Measurements from ENCODE around the gene PPP4R3A.
A peak's percentile ranks its signal among the peaks of the same experiment; 100 is the strongest.
"Not testable (repeated sequence)": the region's sequence is repeated elsewhere in the genome, so short reads cannot be mapped to it uniquely, and the experiment has no call there.

Gene PPP4R3A

DNA sequence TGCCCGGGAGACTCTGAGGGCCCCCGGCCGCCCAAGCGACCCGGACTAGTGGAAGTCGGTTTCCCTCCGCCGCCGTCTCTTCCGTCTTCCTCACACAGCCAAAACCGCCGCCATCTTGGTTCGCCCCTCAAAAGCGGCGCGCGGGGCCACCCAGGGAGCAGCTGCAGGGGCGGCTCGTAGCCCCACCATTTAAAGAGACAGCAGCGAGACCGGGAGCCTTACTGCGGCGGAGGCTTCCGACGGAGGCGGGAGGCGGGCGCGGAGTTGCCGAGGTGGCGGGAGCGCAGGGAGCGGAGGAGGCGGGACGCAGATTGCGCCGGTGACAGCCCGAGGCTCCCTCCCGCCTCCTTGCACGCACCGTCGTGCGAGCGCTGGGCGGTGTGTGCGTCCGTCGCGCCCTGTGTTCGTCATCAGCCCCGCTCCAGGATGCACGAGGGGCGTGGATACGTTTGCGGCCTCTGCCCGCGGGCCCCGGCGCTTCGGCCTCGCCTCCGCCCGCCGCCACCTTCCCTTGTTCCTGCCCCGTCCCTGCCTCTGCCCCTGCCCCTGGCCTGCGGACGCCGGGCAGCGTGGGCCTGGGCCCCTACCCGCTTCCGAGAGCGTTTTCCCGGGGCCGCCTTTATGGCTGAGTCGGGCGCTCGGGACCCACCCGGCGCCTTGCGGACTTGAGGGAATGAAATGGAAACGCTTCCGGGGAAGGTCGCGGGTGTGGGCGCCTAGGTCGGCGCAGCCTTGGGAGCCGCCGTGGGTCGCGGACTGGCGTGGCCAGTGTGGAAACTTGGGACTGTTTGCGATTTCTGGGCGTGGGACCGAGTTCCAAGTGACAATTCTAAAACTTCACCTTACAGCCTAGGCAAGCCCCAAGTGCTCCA, at the start of gene PPP4R3A:
PPP4R3A (minus strand) TSS at position 140 of the 872 bp plus-strand sequence. CDS start 663 bp downstream, outside the sequence.
- Histone ChIP-seq H3K27ac (ENCODE audit: low read depth in 2 of 2, low read length in 2 of 2) (peak within 1 kb of the TSS; percentile 99), H3K27me3 (ENCODE audit: control insufficient read depth in 2 of 2, insufficient read depth in 2 of 2, low read length in 2 of 2) (no peaks in the 10 kb centered on the region), H3K9ac (ENCODE audit: low read depth in 1 of 2, low read length in 2 of 2) (peak within 1 kb of the TSS; percentile 94 to 98), H3K36me3 (ENCODE audit: control insufficient read depth in 2 of 2, insufficient read depth in 2 of 2, low read length in 2 of 2) (peaks cover 3 to 6% of the 10 kb centered on the region in 2 donors), H3K4me1 (ENCODE audit: control insufficient read depth in 2 of 2, insufficient read depth in 2 of 2, low read length in 2 of 2) (peaks cover 4% of the 10 kb centered on the region in 2 donors), H3K9me3 (ENCODE audit: control insufficient read depth in 2 of 2, low read length in 2 of 2) (no peaks in the 10 kb centered on the region), H3K4me3 (ENCODE audit: low read length in 2 of 2) (peak within 1 kb of the TSS; percentile 75 to 87)

GRCh38 chr14:91555531-91555930, 45.4 kb upstream of the PPP4R3A start:
- no peak overlapping the region for H3K9ac ChIP-seq (ENCODE audit: low read depth in 1 of 2, low read length in 2 of 2)
- no peak overlapping the region for H3K27ac ChIP-seq (ENCODE audit: low read depth in 2 of 2, low read length in 2 of 2)

DNA sequence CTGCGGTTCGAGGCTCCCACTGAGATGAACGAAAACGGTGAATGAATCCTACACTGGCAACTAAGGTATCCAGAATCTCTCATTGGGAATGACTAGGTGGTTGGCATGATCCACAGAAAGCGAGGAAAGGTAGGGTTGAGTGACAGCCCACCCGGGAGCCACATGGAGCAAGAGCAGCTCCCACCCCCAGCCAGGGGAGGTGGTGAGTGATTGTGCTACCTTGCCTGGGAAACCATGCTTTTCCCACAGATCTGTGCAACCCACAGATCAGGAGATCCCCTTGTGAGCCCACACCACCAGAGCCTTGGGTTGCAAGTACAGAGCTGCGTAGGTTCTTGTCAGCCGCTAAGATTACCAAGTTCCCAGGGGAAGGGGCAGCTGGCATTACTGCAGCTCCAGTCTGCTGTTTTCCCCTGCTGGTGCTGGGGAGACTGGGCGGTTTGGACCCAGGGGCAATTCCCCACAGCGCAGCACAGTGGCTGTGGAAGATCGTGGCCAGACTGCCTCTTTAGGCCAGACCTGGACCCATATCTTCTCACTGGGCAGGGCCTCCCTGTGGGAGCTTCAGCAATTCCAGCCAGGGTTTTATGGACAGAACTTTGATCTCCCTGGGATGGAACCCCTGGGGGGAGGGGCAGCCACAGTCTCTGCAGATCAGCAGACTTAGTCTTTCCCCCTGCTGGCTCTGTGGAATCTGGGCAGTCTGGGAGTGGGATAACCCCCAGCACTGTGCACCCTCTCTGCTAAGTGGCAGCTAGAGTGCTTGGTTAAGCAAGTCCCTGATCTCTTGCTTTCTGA, 44.6 kb upstream of the PPP4R3A start:
- peak overlapping the region; percentile 17 to 20 for H3K4me3 ChIP-seq (ENCODE audit: low read length in 2 of 2)

More at GRCh38 chr14:91555531-91555930, 45.4 kb upstream of the PPP4R3A start:
- Histone ChIP-seq H3K9me3 (ENCODE audit: control insufficient read depth in 2 of 2, low read length in 2 of 2) (no peaks in the 10 kb centered on the region), H3K4me3 (ENCODE audit: low read length in 2 of 2) (peak overlapping the region in 1 of 2 donors; percentile 17), H3K27me3 (ENCODE audit: control insufficient read depth in 2 of 2, insufficient read depth in 2 of 2, low read length in 2 of 2) (no peaks in the 10 kb centered on the region), H3K36me3 (ENCODE audit: control insufficient read depth in 2 of 2, insufficient read depth in 2 of 2, low read length in 2 of 2) (no peaks in the 10 kb centered on the region), H3K4me1 (ENCODE audit: control insufficient read depth in 2 of 2, insufficient read depth in 2 of 2, low read length in 2 of 2) (peaks cover 9 to 13% of the 10 kb centered on the region in 2 donors)

GRCh38 chr14:91548108-91548507, 38.0 kb upstream of the PPP4R3A start:
- Histone ChIP-seq H3K4me1 (ENCODE audit: control insufficient read depth in 2 of 2, insufficient read depth in 2 of 2, low read length in 2 of 2) (no peaks in the 10 kb centered on the region), H3K9me3 (ENCODE audit: control insufficient read depth in 2 of 2, low read length in 2 of 2) (no peaks in the 10 kb centered on the region), H3K4me3 (ENCODE audit: low read length in 2 of 2) (no peak overlapping the region), H3K27me3 (ENCODE audit: control insufficient read depth in 2 of 2, insufficient read depth in 2 of 2, low read length in 2 of 2) (no peaks in the 10 kb centered on the region), H3K9ac (ENCODE audit: low read depth in 1 of 2, low read length in 2 of 2) (no peak overlapping the region), H3K27ac (ENCODE audit: low read depth in 2 of 2, low read length in 2 of 2) (no peak overlapping the region), H3K36me3 (ENCODE audit: control insufficient read depth in 2 of 2, insufficient read depth in 2 of 2, low read length in 2 of 2) (no peaks in the 10 kb centered on the region)

More for the DNA sequence above, 44.6 kb upstream of the PPP4R3A start:
- Histone ChIP-seq H3K27ac (ENCODE audit: low read depth in 2 of 2, low read length in 2 of 2) (no peak overlapping the region), H3K4me1 (ENCODE audit: control insufficient read depth in 2 of 2, insufficient read depth in 2 of 2, low read length in 2 of 2) (peaks cover 9 to 13% of the 10 kb centered on the region in 2 donors), H3K36me3 (ENCODE audit: control insufficient read depth in 2 of 2, insufficient read depth in 2 of 2, low read length in 2 of 2) (no peaks in the 10 kb centered on the region), H3K9ac (ENCODE audit: low read depth in 1 of 2, low read length in 2 of 2) (no peak overlapping the region), H3K27me3 (ENCODE audit: control insufficient read depth in 2 of 2, insufficient read depth in 2 of 2, low read length in 2 of 2) (no peaks in the 10 kb centered on the region), H3K9me3 (ENCODE audit: control insufficient read depth in 2 of 2, low read length in 2 of 2) (no peaks in the 10 kb centered on the region)

DNA sequence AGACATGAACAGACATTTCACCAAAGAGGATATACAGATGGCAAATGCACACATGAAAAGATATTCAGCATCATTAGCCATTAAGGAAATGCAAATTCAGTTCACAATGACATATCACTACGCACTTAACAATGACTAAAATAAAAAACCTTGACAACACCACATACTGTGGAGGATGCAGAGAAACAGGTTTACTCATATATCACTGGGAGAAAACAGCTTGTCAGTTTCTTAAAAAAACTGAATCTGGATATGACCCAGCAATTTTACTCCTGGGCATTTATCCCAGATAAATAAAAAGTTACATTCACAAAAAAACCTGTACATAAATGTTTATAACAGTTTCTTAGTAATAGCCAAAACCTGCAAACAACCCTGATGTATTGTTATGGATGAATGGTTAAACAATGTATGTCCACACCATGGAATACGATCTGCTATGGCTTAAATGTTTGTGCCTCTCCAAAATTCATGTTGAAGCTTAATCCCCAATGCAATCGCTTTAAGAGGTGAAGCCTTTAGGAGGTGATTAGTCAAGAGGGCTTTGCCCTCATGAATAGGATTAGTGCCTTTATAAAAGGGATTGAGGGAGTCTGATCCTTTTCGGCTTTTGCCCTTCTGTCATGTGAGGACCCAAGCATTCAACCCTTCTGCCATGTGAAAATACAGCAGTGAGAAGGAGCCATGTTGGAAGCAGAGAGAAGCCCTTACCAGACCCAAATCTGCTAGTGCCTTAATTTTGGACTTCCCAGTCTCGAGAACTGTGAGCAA, 36.0 kb upstream of the PPP4R3A start:
- Histone ChIP-seq H3K4me3 (ENCODE audit: low read length in 2 of 2) (no peak overlapping the region), H3K36me3 (ENCODE audit: control insufficient read depth in 2 of 2, insufficient read depth in 2 of 2, low read length in 2 of 2) (no peaks in the 10 kb centered on the region), H3K4me1 (ENCODE audit: control insufficient read depth in 2 of 2, insufficient read depth in 2 of 2, low read length in 2 of 2) (no peaks in the 10 kb centered on the region), H3K27me3 (ENCODE audit: control insufficient read depth in 2 of 2, insufficient read depth in 2 of 2, low read length in 2 of 2) (no peaks in the 10 kb centered on the region), H3K9me3 (ENCODE audit: control insufficient read depth in 2 of 2, low read length in 2 of 2) (no peaks in the 10 kb centered on the region), H3K27ac (ENCODE audit: low read depth in 2 of 2, low read length in 2 of 2) (no peak overlapping the region), H3K9ac (ENCODE audit: low read depth in 1 of 2, low read length in 2 of 2) (no peak overlapping the region)

GRCh38 chr14:91545204-91545603, 35.1 kb upstream of the PPP4R3A start:
- Histone ChIP-seq H3K27ac (ENCODE audit: low read depth in 2 of 2, low read length in 2 of 2) (no peak overlapping the region), H3K9ac (ENCODE audit: low read depth in 1 of 2, low read length in 2 of 2) (no peak overlapping the region), H3K9me3 (ENCODE audit: control insufficient read depth in 2 of 2, low read length in 2 of 2) (no peaks in the 10 kb centered on the region), H3K36me3 (ENCODE audit: control insufficient read depth in 2 of 2, insufficient read depth in 2 of 2, low read length in 2 of 2) (no peaks in the 10 kb centered on the region), H3K4me3 (ENCODE audit: low read length in 2 of 2) (no peak overlapping the region), H3K27me3 (ENCODE audit: control insufficient read depth in 2 of 2, insufficient read depth in 2 of 2, low read length in 2 of 2) (no peaks in the 10 kb centered on the region), H3K4me1 (ENCODE audit: control insufficient read depth in 2 of 2, insufficient read depth in 2 of 2, low read length in 2 of 2) (no peaks in the 10 kb centered on the region)

DNA sequence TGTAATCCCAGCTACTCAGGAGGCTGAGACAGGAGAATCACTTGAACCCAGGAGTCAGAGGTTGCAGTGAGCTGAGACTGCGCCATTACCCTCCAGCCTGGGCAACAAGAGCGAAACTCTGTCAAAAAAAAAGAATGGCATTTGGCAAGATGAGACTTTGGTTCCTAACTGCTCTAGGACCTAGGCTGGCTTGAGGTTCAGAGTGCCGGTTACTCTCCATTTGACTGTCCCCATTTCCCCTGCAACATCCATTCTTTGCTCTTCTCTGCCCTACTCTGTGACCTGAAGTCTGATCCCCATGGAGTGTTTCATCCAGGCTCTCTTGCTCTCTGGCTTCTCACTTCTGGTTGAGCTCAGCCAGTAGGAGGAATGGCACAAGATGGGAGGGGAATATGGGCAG, 26.2 kb upstream of the PPP4R3A start:
- Histone ChIP-seq H3K36me3 (ENCODE audit: control insufficient read depth in 2 of 2, insufficient read depth in 2 of 2, low read length in 2 of 2) (no peaks in the 10 kb centered on the region), H3K9ac (ENCODE audit: low read depth in 1 of 2, low read length in 2 of 2) (no peak overlapping the region), H3K27me3 (ENCODE audit: control insufficient read depth in 2 of 2, insufficient read depth in 2 of 2, low read length in 2 of 2) (no peaks in the 10 kb centered on the region), H3K9me3 (ENCODE audit: control insufficient read depth in 2 of 2, low read length in 2 of 2) (peaks cover 0 to 1% of the 10 kb centered on the region in 2 donors), H3K27ac (ENCODE audit: low read depth in 2 of 2, low read length in 2 of 2) (no peak overlapping the region), H3K4me3 (ENCODE audit: low read length in 2 of 2) (no peak overlapping the region), H3K4me1 (ENCODE audit: control insufficient read depth in 2 of 2, insufficient read depth in 2 of 2, low read length in 2 of 2) (no peaks in the 10 kb centered on the region)

DNA sequence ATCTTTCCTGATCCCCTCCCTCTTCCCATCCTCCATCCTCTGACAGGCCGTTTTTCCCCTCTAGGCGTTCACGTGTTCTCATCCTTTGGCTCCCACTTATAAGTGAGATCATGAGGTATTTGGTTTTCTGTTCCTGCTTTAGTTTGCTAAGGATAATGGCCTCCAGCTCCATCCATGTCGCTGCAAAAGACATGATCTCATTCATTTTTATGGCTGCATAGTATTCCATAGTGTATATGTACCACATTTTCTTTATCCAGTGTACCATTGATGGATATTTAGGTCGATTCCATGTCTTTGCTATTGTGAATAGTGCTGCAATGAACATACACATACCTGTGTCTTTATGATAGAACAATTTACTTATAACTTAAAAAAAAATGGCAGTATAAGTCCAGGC, 23.9 kb upstream of the PPP4R3A start:
- not testable (repeated sequence) for H3K27ac ChIP-seq (ENCODE audit: low read depth in 2 of 2, low read length in 2 of 2); H3K9ac ChIP-seq (ENCODE audit: low read depth in 1 of 2, low read length in 2 of 2); H3K9me3 ChIP-seq (ENCODE audit: control insufficient read depth in 2 of 2, low read length in 2 of 2); H3K4me3 ChIP-seq (ENCODE audit: low read length in 2 of 2); H3K4me1 ChIP-seq (ENCODE audit: control insufficient read depth in 2 of 2, insufficient read depth in 2 of 2, low read length in 2 of 2); H3K27me3 ChIP-seq (ENCODE audit: control insufficient read depth in 2 of 2, insufficient read depth in 2 of 2, low read length in 2 of 2); H3K36me3 ChIP-seq (ENCODE audit: control insufficient read depth in 2 of 2, insufficient read depth in 2 of 2, low read length in 2 of 2)

- Histone ChIP-seq H3K9me3 (ENCODE audit: control insufficient read depth in 2 of 2, low read length in 2 of 2) (no peaks in the 10 kb centered on the region), H3K36me3 (ENCODE audit: control insufficient read depth in 2 of 2, insufficient read depth in 2 of 2, low read length in 2 of 2) (no peaks in the 10 kb centered on the region), H3K27ac (ENCODE audit: low read depth in 2 of 2, low read length in 2 of 2) (no peak overlapping the region), H3K4me3 (ENCODE audit: low read length in 2 of 2) (no peak overlapping the region), H3K27me3 (ENCODE audit: control insufficient read depth in 2 of 2, insufficient read depth in 2 of 2, low read length in 2 of 2) (no peaks in the 10 kb centered on the region), H3K4me1 (ENCODE audit: control insufficient read depth in 2 of 2, insufficient read depth in 2 of 2, low read length in 2 of 2) (no peaks in the 10 kb centered on the region), H3K9ac (ENCODE audit: low read depth in 1 of 2, low read length in 2 of 2) (no peak overlapping the region)
Observed at GRCh38 chr14:91533623-91534022, 23.5 kb upstream of the PPP4R3A start.
